Measurements from ENCODE around the gene SLC22A23. TPM values are rescaled to one million over a fixed set of nuclear protein-coding genes. Genes with fewer than 3 reads are reported as not detected.

SLC22A23 gene
- total RNA-seq, 2 donors from 2014 or later, result 11.1 to 13.3 TPM

- Histone ChIP-seq H3K4me1 (ENCODE audit: control insufficient read depth, insufficient read depth, low read length) (peaks cover 19% of the 10 kb centered on the region), H3K4me3 (ENCODE audit: low read length) (peak overlapping the region; percentile 12), H3K36me3 (ENCODE audit: control insufficient read depth, insufficient read depth, low read length) (peaks cover 9% of the 10 kb centered on the region), H3K9me3 (ENCODE audit: control insufficient read depth, low read length) (peaks cover 21% of the 10 kb centered on the region), H3K9ac (ENCODE audit: extremely low read depth, low read length, poor library complexity, severe bottlenecking) (no peak overlapping the region), H3K27ac (ENCODE audit: low read depth, low read length) (no peak overlapping the region), H3K27me3 (ENCODE audit: control insufficient read depth, insufficient read depth, low read length, poor library complexity, severe bottlenecking) (no peaks in the 10 kb centered on the region)
- no peak for TF ChIP-seq CTCF (conservative IDR thresholded peaks at IDR 0.05)
- WGBS, 2 experiments (ENCODE audit: insufficient coverage in 1 of 2, insufficient read length in 1 of 2), result 80 to 84% methylated on average over 8 of the region's 8 CpGs
- H3K9me3 Mint-ChIP-seq, result peaks cover 13% of the 10 kb centered on the region
- DNase-seq, result no peak
- H3K27ac Mint-ChIP-seq, result no peak overlapping the region
- no peaks in the 10 kb centered on the region for H3K27me3 Mint-ChIP-seq (ENCODE audit: insufficient read depth)
- H3K4me1 Mint-ChIP-seq, result peaks cover 55% of the 10 kb centered on the region
- peaks cover 11% of the 10 kb centered on the region for H3K36me3 Mint-ChIP-seq (ENCODE audit: low read depth)
- H3K4me3 Mint-ChIP-seq, result no peak overlapping the region
Observed at GRCh38 chr6:3412779-3413500, 43.9 kb downstream of the SLC22A23 start.

GRCh38 chr6:3411967-3412778 lies 44.7 kb downstream of the SLC22A23 start:
- Mint-ChIP-seq H3K27me3 (ENCODE audit: insufficient read depth) (no peaks in the 10 kb centered on the region), H3K27ac (no peak overlapping the region), H3K4me3 (no peak overlapping the region), H3K4me1 (peaks cover 49% of the 10 kb centered on the region), H3K36me3 (ENCODE audit: low read depth) (peaks cover 11% of the 10 kb centered on the region), H3K9me3 (peaks cover 13% of the 10 kb centered on the region)
- peaks cover 12% of the 10 kb centered on the region for H3K4me1 ChIP-seq (ENCODE audit: control insufficient read depth, insufficient read depth, low read length)
- H3K27ac ChIP-seq (ENCODE audit: low read depth, low read length), result no peak overlapping the region
- no peaks in the 10 kb centered on the region for H3K27me3 ChIP-seq (ENCODE audit: control insufficient read depth, insufficient read depth, low read length, poor library complexity, severe bottlenecking)
- no peak for TF ChIP-seq CTCF (conservative IDR thresholded peaks at IDR 0.05)
- H3K9ac ChIP-seq (ENCODE audit: extremely low read depth, low read length, poor library complexity, severe bottlenecking), result no peak overlapping the region
- peaks cover 21% of the 10 kb centered on the region for H3K9me3 ChIP-seq (ENCODE audit: control insufficient read depth, low read length)
- peaks cover 9% of the 10 kb centered on the region for H3K36me3 ChIP-seq (ENCODE audit: control insufficient read depth, insufficient read depth, low read length)
- no peak for DNase-seq
- H3K4me3 ChIP-seq (ENCODE audit: low read length), result peak overlapping the region; percentile 12
- WGBS, 2 experiments (ENCODE audit: insufficient coverage in 1 of 2, insufficient read length in 1 of 2), result 94% methylated on average over 10 to 11 of the region's 11 CpGs

GRCh38 chr6:3410385-3411360 lies 46.2 kb downstream of the SLC22A23 start:
- no peaks in the 10 kb centered on the region for H3K27me3 Mint-ChIP-seq (ENCODE audit: insufficient read depth)
- Histone ChIP-seq H3K36me3 (ENCODE audit: control insufficient read depth, insufficient read depth, low read length) (peaks cover 9% of the 10 kb centered on the region), H3K4me1 (ENCODE audit: control insufficient read depth, insufficient read depth, low read length) (peaks cover 11% of the 10 kb centered on the region), H3K9me3 (ENCODE audit: control insufficient read depth, low read length) (peaks cover 21% of the 10 kb centered on the region), H3K4me3 (ENCODE audit: low read length) (peak overlapping the region; percentile 16), H3K27me3 (ENCODE audit: control insufficient read depth, insufficient read depth, low read length, poor library complexity, severe bottlenecking) (no peaks in the 10 kb centered on the region), H3K9ac (ENCODE audit: extremely low read depth, low read length, poor library complexity, severe bottlenecking) (no peak overlapping the region), H3K27ac (ENCODE audit: low read depth, low read length) (no peak overlapping the region)
- TF ChIP-seq CTCF (conservative IDR thresholded peaks at IDR 0.05), result peak; percentile 97
- peaks cover 11% of the 10 kb centered on the region for H3K36me3 Mint-ChIP-seq (ENCODE audit: low read depth)
- no peak overlapping the region for H3K4me3 Mint-ChIP-seq
- H3K4me1 Mint-ChIP-seq, result peaks cover 50% of the 10 kb centered on the region
- H3K9me3 Mint-ChIP-seq, result peaks cover 13% of the 10 kb centered on the region
- peak overlapping the region; percentile 88 for H3K27ac Mint-ChIP-seq
- 45 to 57% methylated on average over 11 to 15 of the region's 15 CpGs for WGBS, 2 experiments (ENCODE audit: insufficient coverage in 1 of 2, insufficient read length in 1 of 2)
- DNase-seq, result peak; percentile 95
